ENCODE results near the gene WDR45B. TPM values are rescaled to one million over a fixed set of nuclear protein-coding genes. Genes with fewer than 3 reads are reported as not detected.

The WDR45B gene
- total RNA-seq, 1 experiment from 2014 or later = 110 TPM

- Histone ChIP-seq H3K4ac (ENCODE audit: low read depth, low read length) (no peak overlapping the region), H4K5ac (ENCODE audit: insufficient read length, low read depth, low read length) (no peak overlapping the region), H4K8ac (replicated peaks; ENCODE audit: insufficient read length, low read depth, low read length) (no peak overlapping the region), H3K56ac (ENCODE audit: insufficient read length, low read depth, low read length) (no peak overlapping the region), H3K9me3 (ENCODE audit: control insufficient read depth, low read depth, low read length) (no peaks in the 10 kb centered on the region), H2BK15ac (ENCODE audit: low read depth, low read length) (no peak overlapping the region), H3K27me3 (ENCODE audit: insufficient read depth, low read length) (no peaks in the 10 kb centered on the region), H2AFZ (ENCODE audit: low read length) (no peak overlapping the region), H4K91ac (ENCODE audit: insufficient read length, low read depth, low read length) (no peak overlapping the region), H3K27ac (ENCODE audit: insufficient read length, low read depth, low read length) (no peak overlapping the region), H3K23ac (ENCODE audit: insufficient read length, low read depth, low read length) (no peak overlapping the region), H2BK20ac (ENCODE audit: low read depth, low read length, poor library complexity, severe bottlenecking) (no peak overlapping the region), H3K14ac (ENCODE audit: insufficient read depth, low read length) (no peak overlapping the region), H3K4me2 (ENCODE audit: insufficient read depth, insufficient read length, low read length) (no peak overlapping the region), H2AK5ac (ENCODE audit: insufficient read length, low read length) (no peak overlapping the region), H3K4me1 (ENCODE audit: insufficient read depth, low read length) (no peaks in the 10 kb centered on the region), H3K79me2 (ENCODE audit: insufficient read depth, low read length) (0 out of 2 replicates have a peak, but pooled peaks cover 2% of the 10 kb centered on the region), H2BK5ac (ENCODE audit: insufficient read length, low read length) (no peak overlapping the region), H3K18ac (ENCODE audit: insufficient read length, low read depth, low read length) (no peak overlapping the region), H2BK120ac (ENCODE audit: low read depth, low read length, poor library complexity, severe bottlenecking) (no peak overlapping the region), H2BK12ac (ENCODE audit: insufficient read length, low read depth, low read length) (no peak overlapping the region), H4K20me1 (ENCODE audit: control insufficient read depth, insufficient read depth, insufficient read length) (peaks cover 2% of the 10 kb centered on the region), H3T11ph (ENCODE audit: low read length) (no peak overlapping the region), H3K23me2 (ENCODE audit: insufficient read length, low read depth, low read length, poor library complexity, severe bottlenecking) (no peaks in the 10 kb centered on the region), H3K79me1 (ENCODE audit: insufficient read depth, low read depth, low read length, poor library complexity, severe bottlenecking) (no peaks in the 10 kb centered on the region), H3K9ac (ENCODE audit: extremely low read depth, insufficient read length, low read length) (no peak overlapping the region)
- no CpG with 5 or more reads among the region's 28 CpGs for WGBS (ENCODE audit: extremely low coverage, insufficient read length, low lambda C conversion rate)
- DNase-seq = no peak
- H3K27me3 Mint-ChIP-seq (ENCODE audit: low read depth) = no peaks in the 10 kb centered on the region
- peaks cover 36 to 66% (median 65%) of the 10 kb centered on the region in 3 experiments for H3K36me3 Mint-ChIP-seq (ENCODE audit: insufficient read depth in 1 of 3, low read depth in 3 of 3)
- H3K4me1 Mint-ChIP-seq = no peaks in the 10 kb centered on the region
- peaks cover 0 to 2% of the 10 kb centered on the region in 2 experiments; a peak in 1 of 5 replicates for H3K9me3 Mint-ChIP-seq
- no peak overlapping the region for H3K4me3 Mint-ChIP-seq
- H3K27ac Mint-ChIP-seq = no peak overlapping the region; a peak in 1 of 7 replicates
- TF ChIP-seq, protein P1, sequence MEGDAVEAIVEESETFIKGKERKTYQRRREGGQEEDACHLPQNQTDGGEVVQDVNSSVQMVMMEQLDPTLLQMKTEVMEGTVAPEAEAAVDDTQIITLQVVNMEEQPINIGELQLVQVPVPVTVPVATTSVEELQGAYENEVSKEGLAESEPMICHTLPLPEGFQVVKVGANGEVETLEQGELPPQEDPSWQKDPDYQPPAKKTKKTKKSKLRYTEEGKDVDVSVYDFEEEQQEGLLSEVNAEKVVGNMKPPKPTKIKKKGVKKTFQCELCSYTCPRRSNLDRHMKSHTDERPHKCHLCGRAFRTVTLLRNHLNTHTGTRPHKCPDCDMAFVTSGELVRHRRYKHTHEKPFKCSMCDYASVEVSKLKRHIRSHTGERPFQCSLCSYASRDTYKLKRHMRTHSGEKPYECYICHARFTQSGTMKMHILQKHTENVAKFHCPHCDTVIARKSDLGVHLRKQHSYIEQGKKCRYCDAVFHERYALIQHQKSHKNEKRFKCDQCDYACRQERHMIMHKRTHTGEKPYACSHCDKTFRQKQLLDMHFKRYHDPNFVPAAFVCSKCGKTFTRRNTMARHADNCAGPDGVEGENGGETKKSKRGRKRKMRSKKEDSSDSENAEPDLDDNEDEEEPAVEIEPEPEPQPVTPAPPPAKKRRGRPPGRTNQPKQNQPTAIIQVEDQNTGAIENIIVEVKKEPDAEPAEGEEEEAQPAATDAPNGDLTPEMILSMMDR (conservative IDR thresholded peaks at IDR 0.05) = no peak
Observed at GRCh38 chr17:82583720-82584234, 64.5 kb downstream of the WDR45B start.
